DMS153 treated with DMSO at 0.1 percent for 48 hours (cell line): ENCODE measurements around the gene TADA1.
"Not testable (repeated sequence)": the region's sequence is repeated elsewhere in the genome, so short reads cannot be mapped to it uniquely, and the experiment has no call there.

Experiments used
- DNase-seq: peaks from one replicate; lab custom pipeline; 2025; ENCODE audit not compliant: unreplicated experiment; lab: John Stamatoyannopoulos, UW

The TADA1 gene

GRCh38 chr1:166848193-166848592 lies 27.9 kb downstream of the TADA1 start:
- no peak for DNase-seq

- DNase-seq = no peak
These were observed 31.3 kb downstream of the TADA1 start for GRCh38 chr1:166844791-166845190.

- no peak for DNase-seq
These were observed 32.1 kb downstream of the TADA1 start for GRCh38 chr1:166843769-166844596.

- no peak for DNase-seq
These were observed 32.7 kb downstream of the TADA1 start for GRCh38 chr1:166843322-166843721.

- no peak for DNase-seq
These were observed 35.5 kb downstream of the TADA1 start for GRCh38 chr1:166840309-166841274.

GRCh38 chr1:166839600-166840308 lies 36.3 kb downstream of the TADA1 start:
- peak; percentile 69 for DNase-seq

- DNase-seq = peak; percentile 93
These were observed 37.1 kb downstream of the TADA1 start, which contains the start of gene POGK for GRCh38 chr1:166838766-166839599. Gene POGK, plus strand, starts transcription at chr1:166839475. Its CDS starts 1,482 bp downstream, at chr1:166840957.

GRCh38 chr1:166836733-166837132 lies 39.3 kb downstream of the TADA1 start:
- no peak for DNase-seq

- DNase-seq = not testable (repeated sequence)
These were observed 46.3 kb downstream of the TADA1 start for GRCh38 chr1:166829762-166830161.

GRCh38 chr1:166827426-166827825 lies 48.6 kb downstream of the TADA1 start:
- DNase-seq = no peak

GRCh38 chr1:166822385-166822784 lies 53.7 kb downstream of the TADA1 start:
- DNase-seq = no peak

- DNase-seq = no peak
These were observed 56.1 kb downstream of the TADA1 start for GRCh38 chr1:166819974-166820373.

GRCh38 chr1:166814611-166815010 lies 61.5 kb downstream of the TADA1 start:
- no peak for DNase-seq

- no peak for DNase-seq
These were observed 62.4 kb downstream of the TADA1 start for GRCh38 chr1:166813508-166814223.

- DNase-seq = no peak
These were observed 64.4 kb downstream of the TADA1 start for GRCh38 chr1:166811691-166812090.

GRCh38 chr1:166808952-166809351 lies 67.1 kb downstream of the TADA1 start:
- no peak for DNase-seq
